ENCODE measurements around the gene CCNQ. TPM values are rescaled to one million over a fixed set of nuclear protein-coding genes. Genes with fewer than 3 reads are reported as not detected.

CCNQ gene
- total RNA-seq, 1 donor from 2014 or later = 11.1 TPM

DNA sequence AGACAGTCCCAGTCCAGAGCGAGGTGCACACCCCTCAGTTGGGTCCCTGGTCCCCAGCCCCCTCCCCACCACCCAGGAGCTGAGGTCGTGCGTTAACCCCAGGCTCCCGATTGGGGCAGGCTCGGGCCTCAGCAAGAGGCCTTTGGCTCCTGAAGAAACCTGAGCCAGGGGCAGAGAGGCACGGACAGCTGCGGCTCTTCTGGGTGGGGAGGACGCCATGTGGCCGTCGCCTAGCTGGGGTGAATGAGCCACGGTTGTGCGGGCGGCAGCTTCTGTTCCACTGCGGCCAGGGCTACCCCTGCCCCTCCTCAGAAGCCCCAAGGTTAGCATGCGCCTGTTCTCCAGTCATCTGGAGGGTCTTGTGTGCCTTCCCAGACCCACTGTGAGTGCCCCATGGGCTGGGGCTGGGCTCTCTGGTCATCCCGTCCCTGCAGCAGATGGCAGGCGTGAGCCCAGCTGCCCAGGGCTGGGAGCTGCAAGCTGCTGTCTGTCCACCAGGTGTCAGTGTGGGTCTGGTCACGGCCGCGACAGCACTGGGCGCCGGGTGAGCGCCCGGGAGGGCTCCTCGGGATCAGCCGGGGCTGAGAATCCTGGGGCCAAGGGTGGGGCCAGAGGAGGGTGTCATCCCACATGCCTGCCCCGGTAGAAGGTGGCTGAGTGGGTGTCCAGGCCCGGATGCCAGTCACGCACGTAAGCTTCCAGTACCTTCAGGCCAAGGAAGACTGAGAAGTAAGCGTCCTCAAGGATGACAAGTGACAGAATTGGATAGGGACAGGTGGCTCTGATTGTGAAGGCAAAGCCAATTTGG lies 59.6 kb downstream of the CCNQ start:
- no peak for DNase-seq

DNA sequence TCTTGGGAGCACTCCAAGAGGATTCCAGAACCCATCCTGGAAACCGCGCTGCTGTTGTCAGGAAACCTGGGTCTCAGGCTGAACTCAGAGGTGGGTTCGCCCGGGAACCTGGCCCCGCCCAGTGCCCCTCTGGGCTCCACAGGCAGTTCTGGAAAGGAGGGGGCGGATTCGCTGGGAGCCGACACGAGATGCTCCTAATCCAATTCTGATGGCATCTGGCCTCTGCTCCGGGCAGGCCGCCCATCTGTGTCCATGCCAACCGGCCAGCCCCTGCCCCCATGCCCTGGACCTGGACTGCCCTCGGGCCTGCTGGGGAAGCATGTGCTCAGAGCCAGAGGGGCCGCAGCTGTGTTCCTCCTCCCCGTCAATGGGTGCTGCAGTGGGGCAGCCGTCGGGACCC lies 60.5 kb downstream of the CCNQ start:
- DNase-seq = no peak

Other genes starting within 250 kb of the CCNQ start
- not detected for gene PNMA6E, start 197.8 kb downstream of the CCNQ start, total RNA-seq
- 0.59 TPM for gene ZFP92, start 187.7 kb downstream of the CCNQ start, total RNA-seq
- gene TREX2, start 153.1 kb downstream of the CCNQ start, total RNA-seq = 6.1 TPM
- 12.9 TPM for gene HAUS7, start 128.6 kb downstream of the CCNQ start, total RNA-seq
- gene BGN, start 104.2 kb downstream of the CCNQ start, total RNA-seq = 28.1 TPM
- gene ATP2B3, start 81.5 kb downstream of the CCNQ start, total RNA-seq = 0.10 TPM
- 0.10 TPM for gene DUSP9, start 48.1 kb upstream of the CCNQ start, total RNA-seq
- 0.99 TPM for gene PNCK, start 74.7 kb upstream of the CCNQ start, total RNA-seq
- 22.0 TPM for gene SLC6A8, start 88.8 kb upstream of the CCNQ start, total RNA-seq
- gene BCAP31, start 125.2 kb upstream of the CCNQ start, total RNA-seq = 92.8 TPM
- gene ABCD1, start 125.7 kb upstream of the CCNQ start, total RNA-seq = 4.0 TPM
- gene PLXNB3, start 165.1 kb upstream of the CCNQ start, total RNA-seq = 2.2 TPM
- gene SRPK3, start 181.9 kb upstream of the CCNQ start, total RNA-seq = 6.7 TPM
- gene IDH3G, start 195.2 kb upstream of the CCNQ start, total RNA-seq = 26.6 TPM
- gene SSR4, start 195.5 kb upstream of the CCNQ start, total RNA-seq = 99.7 TPM
- 3.1 TPM for gene PDZD4, start 231.4 kb upstream of the CCNQ start, total RNA-seq

All from skin of body (tissue), 2 donors.